HepG2 (cell line): Measurements from ENCODE around the gene OSBPL9.

Experiments used
- NR2C2 ChIP-seq: sonication (generic); formaldehyde crosslinking; IDR thresholded peaks from 2 replicates; pipeline ENCODE4 v1.4.0; 2020; ENCODE audit warnings: missing genetic modification reagents, mild to moderate bottlenecking, moderate library complexity, borderline replicate concordance
- ZNF343 ChIP-seq: sonication (generic); formaldehyde crosslinking; IDR thresholded peaks from 2 replicates; pipeline ENCODE4 v1.4.0; 2020; ENCODE audit warnings: mild to moderate bottlenecking, missing genetic modification reagents
- TF ChIP-seq, protein P1 (sequence below): sonication (generic); formaldehyde crosslinking; IDR thresholded peaks from 2 replicates; pipeline ENCODE4 v1.5.0; 2020; ENCODE audit warnings: mild to moderate bottlenecking, missing genetic modification reagents, moderate library complexity

DNA sequence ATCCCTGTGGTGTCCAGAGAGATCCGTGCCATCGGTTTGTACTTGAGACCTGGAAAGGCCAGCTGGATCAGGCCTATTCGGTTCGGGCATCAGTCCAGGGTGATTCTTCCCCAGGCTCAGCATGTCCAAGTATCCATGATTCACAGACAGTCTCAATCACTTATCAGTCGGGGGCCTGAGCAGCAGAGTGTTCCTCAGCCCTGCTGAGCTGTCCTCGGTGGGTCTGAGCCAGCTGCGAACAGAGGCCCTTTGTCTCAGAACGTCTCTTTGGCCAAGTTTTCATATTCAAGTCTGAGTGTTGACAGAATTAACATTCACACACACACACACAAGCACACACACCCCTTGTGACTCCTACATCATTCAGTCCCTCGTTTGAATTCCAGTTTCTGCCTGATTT is 33.4 kb upstream of the OSBPL9 start:
- TF ChIP-seq, protein P1, sequence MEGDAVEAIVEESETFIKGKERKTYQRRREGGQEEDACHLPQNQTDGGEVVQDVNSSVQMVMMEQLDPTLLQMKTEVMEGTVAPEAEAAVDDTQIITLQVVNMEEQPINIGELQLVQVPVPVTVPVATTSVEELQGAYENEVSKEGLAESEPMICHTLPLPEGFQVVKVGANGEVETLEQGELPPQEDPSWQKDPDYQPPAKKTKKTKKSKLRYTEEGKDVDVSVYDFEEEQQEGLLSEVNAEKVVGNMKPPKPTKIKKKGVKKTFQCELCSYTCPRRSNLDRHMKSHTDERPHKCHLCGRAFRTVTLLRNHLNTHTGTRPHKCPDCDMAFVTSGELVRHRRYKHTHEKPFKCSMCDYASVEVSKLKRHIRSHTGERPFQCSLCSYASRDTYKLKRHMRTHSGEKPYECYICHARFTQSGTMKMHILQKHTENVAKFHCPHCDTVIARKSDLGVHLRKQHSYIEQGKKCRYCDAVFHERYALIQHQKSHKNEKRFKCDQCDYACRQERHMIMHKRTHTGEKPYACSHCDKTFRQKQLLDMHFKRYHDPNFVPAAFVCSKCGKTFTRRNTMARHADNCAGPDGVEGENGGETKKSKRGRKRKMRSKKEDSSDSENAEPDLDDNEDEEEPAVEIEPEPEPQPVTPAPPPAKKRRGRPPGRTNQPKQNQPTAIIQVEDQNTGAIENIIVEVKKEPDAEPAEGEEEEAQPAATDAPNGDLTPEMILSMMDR (CRISPR knock-in tag) = no peak
- TF ChIP-seq NR2C2 (CRISPR knock-in tag) (no peak), ZNF343 (CRISPR knock-in tag) (no peak)
